A549 (cell line): ENCODE data around the gene NFILZ.
A peak's percentile ranks its signal among the peaks of the same experiment; 100 is the strongest.

Source experiments
- BHLHE40 ChIP-seq: IDR thresholded peaks from 2 replicates; pipeline ENCODE4 v1.6.1; 2012; ENCODE audit warnings: low read depth, low read length, inconsistent platforms
- CEBPB ChIP-seq, 2 experiments: fragments of >200 bp in 1 of 2; sonication (Bioruptor Twin) in 1 of 2; formaldehyde crosslinking in 1 of 2; IDR thresholded peaks; 2 replicates each; pipeline ENCODE4 v1.6.1; 2012 to 2016
- CTCF ChIP-seq: fragments of >200 bp; sonication (Bioruptor Twin); formaldehyde crosslinking; IDR thresholded peaks from 3 replicates; pipeline ENCODE4 v1.5.1; 2016
- HDAC2 ChIP-seq: fragments of 200-600 bp; sonication (generic); IDR thresholded peaks from 2 replicates; pipeline ENCODE4 v1.6.1; 2016
- JUNB ChIP-seq: fragments of >200 bp; sonication (Bioruptor Twin); formaldehyde crosslinking; IDR thresholded peaks from 2 replicates; pipeline ENCODE4 v1.6.1; 2016
- MAX ChIP-seq: IDR thresholded peaks from 2 replicates; pipeline ENCODE4 v1.6.1; 2012
- REST ChIP-seq: fragments of 200-600 bp; sonication (generic); IDR thresholded peaks from 2 replicates; pipeline ENCODE4 v1.6.1; 2016; ENCODE audit warnings: antibody characterized with exemption, mild to moderate bottlenecking, moderate library complexity

- TF ChIP-seq CTCF (no peak), MAX (no peak; the same call in 1 of the 2 replicates), JUNB (peak; percentile 52; the same call in 1 of the 2 replicates), HDAC2 (no peak), BHLHE40 (no peak), REST (no peak), CEBPB (IDR thresholded peaks at IDR 0.05) (0 out of 4 replicates have a peak, but pooled peaks of 1 of the 2 experiments have one; percentile 3)
These were observed 989 bp downstream of the NFILZ start for GRCh38 chr19:8631425-8631819.
